Fibroblast of gingiva (primary cell): ENCODE results near the gene CKMT2.

Experiments used
- DNase-seq: peaks from one replicate; pipeline ENCODE4 v3.0.0-alpha.2; 2011; ENCODE audit warnings: low read depth

Gene CKMT2

DNA sequence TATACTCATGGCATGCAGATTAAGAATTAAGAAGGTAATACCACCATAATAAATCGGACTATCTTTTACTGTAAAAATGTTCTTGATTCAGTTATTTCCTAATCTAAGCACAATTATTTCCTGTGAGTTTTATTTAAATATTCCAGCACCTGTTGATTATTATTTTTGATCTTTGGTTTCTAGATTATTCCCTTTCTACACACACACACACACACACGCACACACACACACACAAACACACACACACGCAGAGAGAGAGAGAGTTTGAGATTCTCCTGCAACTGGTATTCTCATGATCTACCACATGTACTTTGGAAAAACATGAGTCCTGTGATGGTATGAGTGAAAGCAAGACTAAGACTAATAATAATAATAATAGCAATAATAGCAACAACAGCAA is 17.0 kb upstream of the CKMT2 start:
- no peak for DNase-seq

DNA sequence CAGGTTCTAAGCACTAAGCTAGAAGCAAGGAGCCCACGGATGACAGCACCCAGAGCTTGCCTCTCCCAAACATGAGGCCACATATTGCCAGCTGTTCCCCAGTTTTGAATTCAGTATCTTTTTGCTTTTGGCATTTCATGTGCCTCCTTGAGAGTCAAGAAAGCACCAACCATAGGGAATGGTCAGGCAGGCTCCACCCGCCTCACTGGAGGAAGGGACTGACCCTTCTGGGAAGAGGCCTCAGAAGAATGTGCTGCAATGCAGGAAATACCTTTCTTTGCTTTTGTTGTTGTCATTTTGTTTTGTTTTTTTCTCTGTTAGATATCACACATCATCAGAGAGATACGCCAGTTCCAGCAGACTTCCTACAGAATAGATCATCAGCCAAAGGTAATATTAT is 13.7 kb upstream of the CKMT2 start:
- no peak for DNase-seq

DNA sequence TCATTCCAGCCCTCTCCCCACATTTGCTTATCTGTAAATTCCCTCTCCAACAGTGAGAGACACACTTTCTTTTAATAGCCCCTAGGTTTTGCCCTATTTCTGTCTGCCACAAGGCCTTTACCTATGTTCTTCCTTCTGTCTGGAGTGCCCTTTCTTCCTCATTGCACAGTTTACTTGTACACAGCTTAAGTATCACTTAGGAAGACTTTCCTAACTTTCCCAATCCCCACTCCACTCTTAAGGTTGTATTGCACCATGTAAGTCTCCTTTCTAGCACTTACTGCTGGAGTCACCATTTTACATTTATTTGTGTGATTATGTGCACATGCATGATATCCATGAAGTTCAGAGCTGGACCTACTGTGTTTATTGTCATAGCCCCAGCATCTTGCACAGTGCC is 10.8 kb upstream of the CKMT2 start:
- no peak for DNase-seq

DNA sequence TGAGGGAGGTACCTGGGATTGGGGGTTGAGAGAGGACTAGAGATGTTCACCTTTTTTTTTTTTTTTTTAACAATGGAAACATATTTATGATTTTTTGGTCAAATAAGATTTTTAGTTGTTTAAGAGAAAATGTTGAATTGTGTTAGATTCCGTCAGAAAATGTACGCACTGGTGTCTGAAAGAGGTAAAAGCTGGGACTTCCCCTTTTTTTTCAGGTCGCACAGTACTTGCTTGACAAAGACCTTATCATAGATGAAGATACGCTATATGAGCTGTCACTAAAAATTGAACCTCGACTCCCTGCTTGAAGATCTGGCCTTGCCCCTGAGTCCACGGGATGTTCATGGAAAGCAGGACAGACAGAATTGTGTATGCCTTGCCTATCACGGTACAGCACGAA is 7.7 kb upstream of the CKMT2 start:
- no peak for DNase-seq

DNA sequence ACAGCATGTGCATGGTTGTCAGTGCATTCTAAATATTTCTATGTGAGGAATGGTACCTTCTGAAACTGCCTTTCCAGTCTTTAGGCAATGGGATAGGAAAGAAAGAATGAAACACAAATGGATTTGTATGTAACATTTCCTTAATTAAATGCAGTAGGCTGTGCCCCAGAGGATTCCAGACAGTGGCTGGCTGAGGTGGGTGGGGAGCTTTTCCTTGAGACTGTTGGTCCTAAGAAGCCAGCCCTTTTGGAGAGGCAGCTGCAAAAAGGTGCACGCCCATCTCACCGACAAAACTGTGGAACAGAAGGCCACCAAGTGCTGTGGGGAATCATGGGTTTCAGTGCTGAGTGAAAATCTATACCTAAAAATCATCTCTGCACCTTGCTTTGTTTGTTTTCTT is 6.8 kb upstream of the CKMT2 start:
- DNase-seq, result no peak

DNA sequence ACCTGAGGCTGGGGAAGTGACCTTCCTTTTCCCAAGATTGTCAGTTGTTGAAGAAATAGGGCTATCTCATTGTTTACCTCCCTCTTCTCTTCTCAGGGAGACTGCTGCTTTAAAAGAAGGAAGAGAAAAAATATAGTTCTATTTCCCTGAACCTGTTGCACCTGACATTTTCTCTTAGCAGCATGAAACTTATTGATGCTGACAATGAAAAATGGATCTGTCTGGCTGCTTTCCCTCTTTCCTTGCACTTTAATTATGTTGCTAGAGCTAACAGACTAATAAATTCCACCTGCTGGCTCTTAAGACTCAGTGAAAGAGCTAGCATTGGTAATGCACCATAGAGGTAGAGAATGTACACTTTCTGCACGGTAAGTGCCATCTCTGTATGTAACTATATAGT is 6.2 kb upstream of the CKMT2 start:
- DNase-seq, result no peak

DNA sequence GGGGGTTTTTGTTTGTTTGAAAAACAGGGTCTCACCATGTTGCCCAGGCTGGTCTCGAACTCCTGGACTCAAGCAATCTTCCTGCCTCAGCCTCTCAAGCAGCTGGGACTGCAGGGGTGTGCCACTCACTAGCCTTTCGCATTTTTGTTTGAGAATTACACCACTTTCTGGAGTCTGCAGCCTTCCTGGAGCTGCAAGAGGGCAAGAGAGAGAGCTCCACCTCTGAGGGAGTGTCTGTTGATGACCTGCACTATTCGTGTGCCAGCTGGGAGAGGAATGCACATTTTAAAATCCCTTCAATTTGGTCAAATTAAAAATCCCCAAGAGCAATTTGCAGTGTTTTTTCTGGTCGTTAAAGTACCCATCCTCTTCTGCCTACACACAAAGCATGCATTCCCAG is 5.0 kb upstream of the CKMT2 start:
- DNase-seq, result no peak

DNA sequence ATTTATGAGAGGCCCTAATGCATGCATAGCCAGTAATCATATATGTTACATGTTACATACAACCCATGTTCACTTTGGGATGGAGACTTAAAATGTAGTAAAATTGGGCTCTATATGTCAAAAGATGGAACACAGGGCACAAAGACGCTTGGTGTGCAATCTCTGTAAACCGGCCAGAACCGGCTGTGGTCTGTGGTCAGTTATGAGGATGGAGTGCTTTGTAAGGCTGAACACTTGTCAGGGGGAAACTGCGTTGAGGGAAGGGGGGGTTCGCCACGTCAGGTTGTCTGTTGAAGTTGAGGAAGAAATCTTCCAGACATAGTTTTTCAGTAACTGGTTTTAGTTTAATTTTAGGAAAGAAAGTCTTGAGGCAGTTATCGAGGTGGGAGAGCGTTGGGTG is 2.7 kb upstream of the CKMT2 start:
- no peak for DNase-seq

DNA sequence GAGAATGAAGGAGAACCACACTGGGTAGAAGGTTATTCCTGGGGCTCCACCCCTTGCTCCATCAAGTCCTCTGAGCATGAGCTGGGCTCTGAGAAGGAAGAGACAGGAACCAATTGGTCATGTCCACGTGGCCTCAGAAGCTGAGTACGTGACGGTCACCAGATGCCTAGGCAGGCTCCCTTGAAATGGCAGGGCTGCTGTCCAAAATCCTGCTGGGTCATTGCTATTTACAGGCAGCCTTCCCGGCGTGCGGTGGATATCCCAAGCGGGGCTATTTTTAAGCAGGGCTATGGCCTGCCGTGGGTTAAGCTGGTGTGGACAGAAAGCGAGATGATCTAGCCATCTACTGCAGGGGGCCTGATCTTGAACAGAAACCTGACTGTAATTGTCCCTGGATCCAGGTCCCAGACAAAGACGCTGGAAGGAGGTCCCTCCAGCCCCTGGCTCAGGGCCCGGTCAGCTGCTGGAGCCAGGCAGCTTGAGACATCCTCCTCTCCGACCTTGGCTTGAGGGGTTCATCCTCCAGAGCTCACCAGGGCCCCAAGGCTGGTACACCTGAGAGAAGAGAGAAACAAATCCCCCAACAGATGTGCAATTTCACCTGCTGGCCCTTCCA is 550 bp upstream of the CKMT2 start:
- DNase-seq, result peak; percentile 77

DNA sequence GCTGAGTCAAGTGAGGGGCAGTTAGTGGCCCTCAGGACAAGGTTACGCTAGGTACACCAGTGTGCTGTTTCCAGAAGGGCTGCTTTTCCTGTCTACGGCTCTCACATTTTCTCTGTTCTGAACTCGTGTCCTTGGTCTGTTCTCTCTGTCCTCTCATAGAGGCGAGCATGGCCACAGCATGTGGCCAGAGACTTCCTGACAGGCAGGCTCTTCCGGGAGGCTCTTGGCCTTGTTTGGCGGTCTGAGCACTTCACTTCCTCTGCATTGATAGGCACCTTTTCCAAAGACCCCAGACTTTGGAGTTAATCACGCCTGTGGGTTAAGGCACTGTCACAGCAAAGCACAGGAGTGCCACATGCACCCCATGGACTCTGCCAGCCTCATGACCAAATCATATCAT is 1.2 kb downstream of the CKMT2 start:
- no peak for DNase-seq

DNA sequence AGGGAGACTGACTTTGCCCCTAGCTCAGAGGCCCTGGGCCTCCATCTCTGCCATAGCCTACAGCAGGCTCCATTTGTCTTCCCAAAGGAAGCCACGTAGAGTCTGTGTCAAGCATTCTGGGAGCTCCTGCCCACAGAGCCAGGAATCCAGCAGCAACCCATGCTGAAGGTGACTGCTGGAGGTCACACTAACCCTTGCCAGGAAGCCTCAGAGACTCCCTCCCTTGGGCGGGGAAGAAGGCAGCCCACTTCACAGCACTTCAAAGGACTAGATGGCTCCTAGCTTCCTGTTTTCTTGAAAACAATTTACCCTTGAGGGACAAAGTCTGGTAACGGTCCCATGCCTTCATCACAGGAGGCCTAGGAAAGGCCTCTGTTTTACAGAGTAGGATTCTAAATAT is 1.7 kb downstream of the CKMT2 start:
- no peak for DNase-seq

DNA sequence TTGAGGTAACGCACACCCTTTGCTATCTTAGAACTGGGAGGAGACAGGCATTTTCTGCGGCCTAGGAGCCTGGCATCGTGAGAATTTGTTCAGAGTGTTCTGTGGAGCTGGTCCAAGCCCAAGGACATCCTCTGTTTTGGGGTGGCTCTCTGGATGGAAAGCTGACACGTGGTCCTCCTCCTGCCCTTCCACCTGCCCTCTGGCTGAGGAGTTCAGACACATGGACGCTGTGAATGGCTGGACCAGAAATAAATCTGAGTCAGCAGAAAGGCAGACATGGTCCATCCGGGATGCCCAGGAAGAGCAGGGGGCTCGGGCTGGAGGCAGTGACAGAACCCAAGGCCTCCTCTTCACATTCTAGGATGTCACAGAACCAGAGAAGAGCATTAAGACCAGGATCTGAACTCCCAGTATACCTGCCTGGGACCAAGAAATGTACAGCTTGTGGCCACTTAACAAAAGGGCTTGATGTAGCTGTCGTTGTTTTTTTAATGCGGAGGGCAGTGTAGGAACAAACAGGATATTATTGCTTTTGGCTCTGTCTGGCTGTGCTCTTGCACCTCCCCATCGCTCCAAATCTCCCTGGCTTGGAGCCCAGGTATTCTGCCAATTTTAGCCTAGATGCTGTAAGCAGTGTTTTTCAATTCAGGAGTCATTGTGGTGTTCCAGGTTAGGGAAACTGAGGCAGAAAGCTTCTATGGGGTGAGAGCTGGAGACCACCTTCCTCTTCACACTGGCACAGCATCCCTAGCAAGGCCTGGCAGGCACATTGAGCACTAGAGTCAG is 2.4 kb downstream of the CKMT2 start:
- no peak for DNase-seq

DNA sequence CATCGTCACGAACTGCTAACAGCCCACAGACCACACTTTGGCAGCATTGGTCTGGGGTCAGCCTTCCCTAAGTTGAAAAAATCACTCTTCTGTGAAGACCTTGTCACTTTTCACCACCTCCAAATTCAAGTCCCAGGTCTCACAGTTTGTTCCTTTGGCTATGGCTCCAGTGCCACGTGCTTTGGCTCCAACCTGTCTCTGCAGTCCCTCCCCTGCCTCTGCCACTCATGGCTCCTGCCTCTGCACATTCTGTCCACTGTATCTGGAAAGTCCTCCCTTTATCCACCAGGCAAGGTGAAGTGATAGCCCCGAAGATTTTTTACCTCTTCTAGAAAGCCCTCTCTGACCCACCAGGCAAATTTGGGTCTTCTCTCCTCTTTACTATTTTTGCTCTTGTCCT is 5.3 kb downstream of the CKMT2 start:
- no peak for DNase-seq

DNA sequence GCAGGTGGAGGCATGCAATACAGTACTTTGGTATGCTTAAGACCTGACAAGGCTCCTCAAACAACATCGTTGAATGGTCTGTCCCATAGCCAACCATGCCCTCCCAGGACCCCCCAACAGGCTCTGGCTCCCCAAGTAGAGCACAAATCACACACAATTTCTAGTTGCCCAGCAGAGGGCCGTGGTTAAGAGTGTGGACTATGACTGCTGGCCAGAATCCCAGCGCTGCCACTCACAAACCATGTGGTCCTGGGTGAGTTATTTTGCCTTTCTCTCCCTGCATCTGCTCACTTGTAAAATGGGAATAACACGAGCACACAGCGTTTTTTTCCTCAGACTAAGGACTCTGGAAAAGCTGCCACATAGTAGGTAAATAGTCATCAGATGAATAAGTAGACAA is 6.5 kb downstream of the CKMT2 start:
- no peak for DNase-seq

DNA sequence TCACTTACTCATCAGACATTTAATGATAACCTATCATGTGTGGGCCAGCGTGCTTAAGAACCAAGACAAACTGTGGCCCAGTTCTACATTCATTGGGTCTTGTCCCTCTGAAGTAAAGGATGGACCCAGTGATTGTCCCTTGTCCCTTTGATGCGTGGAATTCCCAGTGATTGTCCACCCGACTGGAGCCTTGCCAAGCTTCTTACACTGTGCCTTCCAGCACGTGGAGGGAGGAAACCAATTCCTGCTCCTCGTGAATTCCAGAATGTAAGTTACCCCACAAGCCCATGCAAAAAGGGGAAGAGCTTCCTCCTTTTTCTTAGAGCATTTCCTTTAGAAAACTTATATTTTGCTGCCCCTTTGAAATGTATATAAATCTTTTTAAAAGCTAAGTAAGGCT is 7.9 kb downstream of the CKMT2 start:
- DNase-seq, result no peak

DNA sequence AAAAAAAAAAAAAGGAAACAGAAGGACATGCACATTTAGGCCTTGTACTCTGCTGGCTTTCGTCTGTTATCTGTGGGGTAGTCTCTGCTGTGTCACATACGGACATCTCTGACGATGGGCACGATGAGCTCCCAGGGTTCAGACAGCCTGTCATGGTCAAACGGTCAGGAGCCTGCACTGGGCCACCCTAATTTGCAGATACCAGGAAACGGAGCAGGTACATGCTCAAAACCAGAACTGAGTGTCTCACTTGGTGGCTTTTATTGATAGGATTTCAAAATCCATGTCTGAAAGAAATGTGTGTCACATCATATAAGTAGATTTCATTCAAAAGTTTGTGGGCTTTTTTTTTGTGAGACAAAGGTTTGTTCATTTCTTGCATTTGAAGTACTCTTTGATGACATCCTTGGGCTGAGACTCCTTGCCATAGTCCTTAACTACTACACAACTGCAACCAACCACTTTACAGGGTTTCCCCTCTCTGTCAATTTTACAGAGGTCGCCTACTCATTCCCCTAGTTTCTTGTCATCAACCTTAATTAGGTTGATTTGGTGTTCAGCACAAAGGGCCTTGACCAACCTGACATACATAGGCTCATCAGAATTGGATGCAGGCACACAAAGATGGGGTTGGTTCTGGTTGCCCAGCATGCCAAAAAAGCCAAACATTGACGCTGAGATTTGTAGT is 9.0 kb downstream of the CKMT2 start:
- DNase-seq, result no peak

DNA sequence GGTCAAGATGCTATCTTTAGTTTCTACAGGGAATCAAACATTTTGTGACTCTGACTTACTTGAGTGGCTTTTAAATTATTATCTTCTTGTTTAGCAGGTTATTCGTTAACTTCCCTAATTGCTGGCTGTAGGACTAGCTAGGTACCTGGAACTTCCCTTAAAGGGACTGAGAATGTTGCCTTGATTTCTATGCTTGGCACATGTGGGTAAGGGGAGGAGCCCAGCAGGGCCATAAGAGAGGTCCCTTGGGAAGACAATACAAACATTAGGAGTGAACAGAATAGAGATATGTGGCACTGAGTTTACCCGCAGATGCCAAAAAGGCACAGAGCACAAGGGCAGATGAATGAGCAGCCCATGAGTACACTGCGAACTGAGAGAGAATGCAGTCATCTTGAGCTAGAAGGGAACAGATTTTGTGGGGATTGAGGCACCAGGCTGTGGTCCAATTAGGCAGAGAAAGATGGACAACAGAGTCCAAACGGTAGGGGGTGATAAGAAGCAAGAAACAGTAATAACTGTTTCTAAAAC is 9.8 kb downstream of the CKMT2 start:
- no peak for DNase-seq

DNA sequence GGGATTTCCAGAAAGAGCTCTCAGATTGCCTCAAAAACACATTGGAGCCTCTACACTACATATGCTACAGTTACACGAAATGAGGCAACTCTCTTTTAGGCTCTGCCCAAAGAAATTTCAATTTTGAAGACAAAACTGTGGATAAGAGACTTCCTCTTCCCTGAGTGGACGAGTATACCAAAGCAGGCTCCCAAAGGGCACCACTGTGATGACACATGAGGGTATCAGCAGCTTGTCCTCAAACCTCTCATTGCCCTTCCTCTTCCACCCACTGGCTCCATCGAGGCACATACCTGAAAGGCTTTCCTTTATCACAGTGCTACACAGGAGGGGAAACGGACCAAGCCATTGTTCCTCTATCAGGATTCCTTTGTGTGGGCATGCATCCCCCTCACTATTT is 11.3 kb downstream of the CKMT2 start:
- no peak for DNase-seq

DNA sequence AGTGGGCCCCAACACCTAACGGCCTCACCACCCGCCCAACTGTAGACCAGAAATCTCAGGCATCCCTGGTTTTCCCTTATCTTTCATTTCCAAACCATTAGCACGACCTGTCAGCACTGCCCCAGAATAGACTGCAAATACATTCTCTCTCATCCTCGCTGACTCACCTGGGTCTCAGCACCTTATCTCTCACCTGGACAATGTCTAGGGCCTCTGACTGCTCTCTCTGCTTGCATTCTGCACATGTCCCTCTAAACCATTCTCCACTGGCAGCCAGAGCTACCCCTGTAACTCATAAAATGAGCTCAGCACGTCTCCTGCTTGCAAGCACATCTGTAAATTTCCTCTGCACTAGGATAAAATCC is 12.7 kb downstream of the CKMT2 start:
- no peak for DNase-seq

DNA sequence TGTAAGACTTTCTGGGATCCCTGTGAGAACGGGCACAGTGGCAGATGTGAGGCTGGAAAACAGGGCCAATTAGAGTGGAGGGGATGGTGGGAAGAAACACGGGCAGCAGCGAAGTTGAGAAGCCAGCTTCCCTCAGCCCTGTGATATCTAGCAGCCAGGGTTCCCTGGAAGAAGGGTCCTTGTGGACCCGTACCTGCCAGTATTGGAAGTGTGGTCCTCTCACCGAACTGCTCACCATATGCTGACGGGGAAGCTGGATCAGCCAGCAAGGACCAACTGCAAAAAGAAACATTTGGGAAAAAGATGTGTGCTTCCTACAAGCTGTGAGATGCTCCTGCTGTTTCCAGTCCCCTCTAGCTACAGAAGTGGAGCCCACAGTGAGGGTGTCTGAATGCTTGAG is 13.6 kb downstream of the CKMT2 start:
- no peak for DNase-seq

DNA sequence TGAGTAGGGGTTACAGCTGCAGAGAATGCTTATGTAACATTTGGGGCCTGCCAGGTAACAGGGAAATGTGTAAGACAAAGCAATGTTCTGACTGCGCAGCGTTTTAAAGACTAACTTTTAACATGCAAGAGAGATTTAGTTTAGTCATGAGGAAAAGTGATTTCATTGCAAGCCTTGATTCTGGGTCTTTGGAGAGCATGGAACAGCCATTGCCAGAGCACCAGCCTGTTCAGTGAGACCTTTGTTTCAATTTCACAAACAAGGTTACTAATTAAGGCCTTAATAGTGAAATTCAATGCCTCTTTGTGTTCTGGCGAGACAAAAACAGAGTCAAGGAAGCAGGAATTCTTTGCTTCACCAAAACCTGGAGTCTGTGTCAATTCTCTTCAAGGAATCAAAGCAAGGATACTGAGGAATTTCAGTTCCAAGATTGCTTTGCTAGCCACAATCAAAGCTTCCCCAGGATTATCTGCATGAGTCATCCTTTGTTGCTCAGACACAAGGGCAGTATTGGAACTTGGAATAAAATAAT is 14.4 kb downstream of the CKMT2 start:
- no peak for DNase-seq

DNA sequence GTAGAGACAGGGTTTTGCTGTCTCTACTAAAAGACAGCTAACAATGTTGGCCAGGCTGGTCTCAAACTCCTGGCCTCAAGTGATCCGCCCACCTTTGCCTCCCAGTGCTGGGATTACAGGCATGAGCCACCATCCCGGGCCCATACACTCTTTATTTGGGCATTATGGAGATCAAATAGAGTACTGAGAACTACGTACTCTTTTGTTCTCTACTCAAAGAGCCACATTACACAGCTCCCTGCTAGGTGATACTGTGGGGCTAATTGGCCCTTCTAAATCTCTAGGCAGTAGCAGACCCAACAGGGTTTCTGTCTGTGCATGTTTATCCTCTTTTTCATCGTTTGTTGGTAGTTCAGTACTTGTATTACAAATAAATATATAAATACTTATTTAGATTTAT is 16.1 kb downstream of the CKMT2 start:
- no peak for DNase-seq

DNA sequence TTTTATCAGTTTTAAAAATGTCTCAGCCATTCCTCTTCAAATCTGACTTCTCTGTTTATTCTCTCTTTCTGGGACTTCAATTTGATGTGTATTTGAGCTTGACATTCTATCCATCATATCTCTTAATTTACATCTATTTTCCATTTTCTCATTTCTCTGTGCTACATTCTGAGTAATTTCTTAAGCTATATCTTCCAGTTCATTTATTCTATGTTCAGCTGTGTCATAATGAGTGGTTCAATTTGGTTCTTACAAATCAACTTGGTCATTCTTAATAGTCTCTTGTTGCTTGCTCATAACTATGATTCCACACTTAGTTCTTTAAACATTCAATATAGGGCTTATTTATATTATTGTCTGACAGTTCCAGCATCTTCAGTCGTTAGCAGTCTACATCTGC is 16.9 kb downstream of the CKMT2 start:
- no peak for DNase-seq
